GM12891 (cell line): ENCODE data around the gene CFAP100. TPM values are rescaled to one million over a fixed set of nuclear protein-coding genes. Genes with fewer than 3 reads are reported as not detected.

Experiments used
- DNase-seq: peaks from one replicate; pipeline ENCODE4 v3.0.0; 2011; ENCODE audit warnings: low spot score; ENCODE audit not compliant: insufficient read length
- FAIRE-seq: peaks from 2 replicates; lab custom pipeline; 2011; peaks lifted over from hg19 to GRCh38; lab: Jason Lieb, UNC
- PAX5 ChIP-seq: IDR thresholded peaks from 2 replicates; pipeline ENCODE4 v1.6.1; 2011; ENCODE audit warnings: low read length, moderate library complexity, mild to moderate bottlenecking; ENCODE audit not compliant: insufficient read depth, severe bottlenecking
- POLR2A ChIP-seq: IDR thresholded peaks from 2 replicates; pipeline ENCODE4 v1.6.1; 2011; ENCODE audit warnings: low read depth, low read length, control low read depth
- POLR2AphosphoS5 ChIP-seq: IDR thresholded peaks from 2 replicates; pipeline ENCODE4 v1.6.1; 2011; ENCODE audit warnings: low read depth, low read length, control low read depth
- POU2F2 ChIP-seq: IDR thresholded peaks from 2 replicates; pipeline ENCODE4 v1.6.1; 2011; ENCODE audit warnings: low read depth, mild to moderate bottlenecking, control low read depth, low read length, moderate library complexity
- SPI1 ChIP-seq: IDR thresholded peaks from 2 replicates; pipeline ENCODE4 v1.6.1; 2011; ENCODE audit warnings: low read depth, low read length, control low read depth
- TAF1 ChIP-seq: IDR thresholded peaks from 2 replicates; pipeline ENCODE4 v1.6.1; 2011; ENCODE audit warnings: low read depth, low read length, control low read depth
- polyA plus RNA-seq: library from polyadenylated mRNA; unstranded; fragments of >200 nt; gene quantifications from one replicate; pipeline ENCODE4 v1.2.1, GENCODE V29; 2012; ENCODE audit warnings: low read depth, missing spikeins, inconsistent platforms; ENCODE audit not compliant: missing spikeins

Gene CFAP100
- polyA plus RNA-seq: not detected

- no peak for FAIRE-seq
- TF ChIP-seq SPI1 (no peak), POU2F2 (no peak), PAX5 (no peak), POLR2A (no peak), POLR2AphosphoS5 (no peak), TAF1 (no peak)
- DNase-seq: no peak
Observed at GRCh38 chr3:126394179-126394976, at the start of gene CFAP100. TSS of gene CFAP100 (plus strand) at chr3:126394909. CDS start at chr3:126396001, 1,092 bp downstream.

GRCh38 chr3:126345231-126345630, 49.5 kb upstream of the CFAP100 start:
- FAIRE-seq (no peak), DNase-seq (no peak)
- TF ChIP-seq POLR2A (no peak), PAX5 (no peak), POLR2AphosphoS5 (no peak), SPI1 (no peak), POU2F2 (no peak), TAF1 (no peak)

GRCh38 chr3:126345641-126346460, 48.9 kb upstream of the CFAP100 start:
- TF ChIP-seq POLR2A (no peak), POLR2AphosphoS5 (no peak), POU2F2 (no peak)
- FAIRE-seq: no peak
- DNase-seq: no peak

- DNase-seq (no peak), FAIRE-seq (no peak)
- TF ChIP-seq POLR2AphosphoS5 (no peak), TAF1 (no peak), POLR2A (no peak), POU2F2 (no peak), PAX5 (no peak), SPI1 (no peak)
Observed at GRCh38 chr3:126346466-126346865, 48.2 kb upstream of the CFAP100 start.

- TF ChIP-seq POLR2AphosphoS5 (no peak), POU2F2 (no peak), PAX5 (no peak), TAF1 (no peak), SPI1 (no peak), POLR2A (no peak)
- FAIRE-seq (no peak), DNase-seq (no peak)
Observed at GRCh38 chr3:126347543-126348161, 47.1 kb upstream of the CFAP100 start.

GRCh38 chr3:126348308-126348920, 46.3 kb upstream of the CFAP100 start:
- no peak for FAIRE-seq
- no peak for DNase-seq

GRCh38 chr3:126349071-126349470, 45.6 kb upstream of the CFAP100 start:
- no peak for TF ChIP-seq PAX5
- no peak for TF ChIP-seq TAF1
- no peak for TF ChIP-seq POLR2A
- TF ChIP-seq POLR2AphosphoS5: no peak
- TF ChIP-seq POU2F2: no peak
- TF ChIP-seq SPI1: no peak
- DNase-seq (no peak), FAIRE-seq (no peak)

More at GRCh38 chr3:126348308-126348920, 46.3 kb upstream of the CFAP100 start:
- TF ChIP-seq POLR2A (no peak), TAF1 (no peak), POU2F2 (no peak), POLR2AphosphoS5 (no peak), PAX5 (no peak), SPI1 (no peak)

- no peak for FAIRE-seq
- TF ChIP-seq PAX5 (no peak), TAF1 (no peak), SPI1 (no peak), POU2F2 (no peak)
- DNase-seq: no peak
Observed at GRCh38 chr3:126349611-126350501, 44.9 kb upstream of the CFAP100 start.
